Tibial artery (tissue), 4 donors: ENCODE results near the gene RSPRY1.

Experiments
- DNase-seq, 2 donors: peaks; one replicate each; pipeline ENCODE4 v3.0.0-alpha.2; 2019
- H3K27ac ChIP-seq, 2 donors: fragments of 200-600 bp; sonication (generic) in 1 of 2; 1 replicate in 1 of 2; 2 replicates in 1 of 2; pipeline ENCODE4 v1.5.1; 2018 to 2019; ENCODE audit warnings: mild to moderate bottlenecking in 1 of 2
- H3K27me3 ChIP-seq, 2 donors: fragments of 200-600 bp; sonication (generic) in 1 of 2; one replicate each; pipeline versions ENCODE4 v1.5.1 to v1.6.0; 2016 to 2019
- H3K36me3 ChIP-seq, 3 donors: fragments of 200-600 bp; sonication (generic) in 2 of 3; one replicate each; pipeline ENCODE4 v1.5.1; 2016 to 2019; ENCODE audit warnings: mild to moderate bottlenecking in 2 of 3
- H3K4me1 ChIP-seq, 4 donors: fragments of 200-600 bp; sonication (generic) in 2 of 4; 1 replicate in 3 of 4; 2 replicates in 1 of 4; pipeline ENCODE4 v1.5.1; 2016 to 2019
- H3K4me3 ChIP-seq, 2 donors: fragments of 200-600 bp; sonication (generic) in 1 of 2; 1 replicate in 1 of 2; 2 replicates in 1 of 2; pipeline ENCODE4 v1.5.1; 2018 to 2019; ENCODE audit warnings: mild to moderate bottlenecking in 2 of 2
- H3K9me3 ChIP-seq, 3 donors: fragments of 200-600 bp; sonication (generic) in 1 of 3; one replicate each; pipeline ENCODE4 v1.5.1; 2016 to 2019
- intact Hi-C: fragments of 100-400 bp; cut with DNase I; formaldehyde crosslinking; loops from one replicate; pipeline ENCODE4 v1.15.0; 2023; ENCODE audit warnings: low total_unique reads
- TF ChIP-seq, protein P1 (sequence below), 2 experiments: fragments of 200-600 bp in 1 of 2; fragments of 450-650 bp in 1 of 2; IDR thresholded peaks; one replicate each; pipeline ENCODE4 v1.5.1; 2017 to 2019; ENCODE audit warnings: antibody characterized with exemption in 2 of 2, mild to moderate bottlenecking in 1 of 2, moderate library complexity in 1 of 2

RSPRY1 gene

DNA sequence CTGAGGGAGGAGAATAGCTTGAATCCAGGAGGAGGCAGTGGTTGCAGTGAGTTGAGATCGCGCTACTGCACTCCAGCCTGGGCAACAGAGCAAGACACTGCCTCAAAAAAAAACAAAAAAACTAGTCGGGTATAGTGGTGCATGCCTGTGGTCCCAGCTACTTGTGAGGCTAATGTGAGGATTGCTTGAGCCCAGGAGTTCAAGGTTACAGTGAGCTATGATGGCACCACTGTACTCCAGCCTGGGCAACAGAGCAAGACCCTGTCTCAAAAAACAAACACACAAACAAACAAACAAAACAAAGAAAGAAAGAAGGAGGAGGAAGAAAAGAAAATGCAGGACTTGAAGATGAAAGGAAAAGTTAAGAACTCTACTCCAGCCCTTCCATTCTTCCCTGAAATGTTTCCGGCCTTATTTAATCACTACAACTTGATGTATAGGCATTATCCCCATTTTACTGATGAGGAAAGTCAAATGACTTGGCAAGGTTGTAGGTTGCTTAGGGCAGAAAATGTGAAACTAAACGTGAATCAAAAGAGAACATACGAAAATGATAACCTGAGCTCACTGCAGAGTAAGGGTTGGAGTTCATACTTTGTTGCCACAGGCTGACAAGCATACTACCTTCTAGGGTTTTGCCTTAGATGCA, 30.3 kb upstream of the RSPRY1 start:
- intact Hi-C loops: no loop called here

DNA sequence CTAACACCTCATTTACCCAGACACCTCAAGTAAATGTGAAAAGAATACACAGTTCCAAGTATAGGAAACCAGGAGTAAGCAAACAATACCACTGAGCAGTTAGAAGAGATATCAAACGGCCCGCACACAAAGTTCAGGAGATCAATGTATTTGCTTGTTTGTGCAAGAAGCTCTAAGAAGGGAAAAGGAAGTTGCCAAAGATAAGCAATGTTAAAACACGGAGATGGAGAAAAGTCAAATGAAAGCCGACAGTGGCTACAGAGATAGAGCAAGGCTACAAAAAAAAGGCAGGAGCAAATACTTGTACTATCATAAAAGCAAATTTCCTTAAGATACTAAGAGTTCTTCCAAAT, 29.8 kb upstream of the RSPRY1 start:
- H3K27ac ChIP-seq: no peak overlapping the region
- H3K27me3 ChIP-seq: no peaks in the 10 kb centered on the region
- H3K4me1 ChIP-seq: no peaks in the 10 kb centered on the region
- no peak overlapping the region for H3K4me3 ChIP-seq
- TF ChIP-seq, protein P1, sequence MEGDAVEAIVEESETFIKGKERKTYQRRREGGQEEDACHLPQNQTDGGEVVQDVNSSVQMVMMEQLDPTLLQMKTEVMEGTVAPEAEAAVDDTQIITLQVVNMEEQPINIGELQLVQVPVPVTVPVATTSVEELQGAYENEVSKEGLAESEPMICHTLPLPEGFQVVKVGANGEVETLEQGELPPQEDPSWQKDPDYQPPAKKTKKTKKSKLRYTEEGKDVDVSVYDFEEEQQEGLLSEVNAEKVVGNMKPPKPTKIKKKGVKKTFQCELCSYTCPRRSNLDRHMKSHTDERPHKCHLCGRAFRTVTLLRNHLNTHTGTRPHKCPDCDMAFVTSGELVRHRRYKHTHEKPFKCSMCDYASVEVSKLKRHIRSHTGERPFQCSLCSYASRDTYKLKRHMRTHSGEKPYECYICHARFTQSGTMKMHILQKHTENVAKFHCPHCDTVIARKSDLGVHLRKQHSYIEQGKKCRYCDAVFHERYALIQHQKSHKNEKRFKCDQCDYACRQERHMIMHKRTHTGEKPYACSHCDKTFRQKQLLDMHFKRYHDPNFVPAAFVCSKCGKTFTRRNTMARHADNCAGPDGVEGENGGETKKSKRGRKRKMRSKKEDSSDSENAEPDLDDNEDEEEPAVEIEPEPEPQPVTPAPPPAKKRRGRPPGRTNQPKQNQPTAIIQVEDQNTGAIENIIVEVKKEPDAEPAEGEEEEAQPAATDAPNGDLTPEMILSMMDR (IDR thresholded peaks at IDR 0.05): no peak
- H3K9me3 ChIP-seq: no peaks in the 10 kb centered on the region
- H3K36me3 ChIP-seq: peaks cover 56 to 90% (median 79%) of the 10 kb centered on the region in 3 donors
- no peak for DNase-seq
- intact Hi-C loops: no loop called here

More for the DNA sequence above, 30.3 kb upstream of the RSPRY1 start:
- DNase-seq: no peak
- H3K9me3 ChIP-seq: no peaks in the 10 kb centered on the region
- H3K4me3 ChIP-seq: no peak overlapping the region
- H3K27ac ChIP-seq: no peak overlapping the region
- no peaks in the 10 kb centered on the region for H3K27me3 ChIP-seq
- H3K36me3 ChIP-seq: peaks cover 56 to 94% (median 74%) of the 10 kb centered on the region in 3 donors
- H3K4me1 ChIP-seq: no peaks in the 10 kb centered on the region
- TF ChIP-seq, protein P1 (IDR thresholded peaks at IDR 0.05): no peak

- H3K27ac ChIP-seq: no peak overlapping the region
- H3K9me3 ChIP-seq: no peaks in the 10 kb centered on the region
- no peak overlapping the region for H3K4me3 ChIP-seq
- H3K4me1 ChIP-seq: no peaks in the 10 kb centered on the region
- no peaks in the 10 kb centered on the region for H3K27me3 ChIP-seq
- no peak for DNase-seq
- H3K36me3 ChIP-seq: peaks cover 60 to 93% (median 84%) of the 10 kb centered on the region in 3 donors
- TF ChIP-seq, protein P1 (IDR thresholded peaks at IDR 0.05): no peak
- intact Hi-C loops: no loop called here
These were observed 28.6 kb upstream of the RSPRY1 start for GRCh38 chr16:57157533-57157932.

GRCh38 chr16:57159447-57159846, 26.7 kb upstream of the RSPRY1 start:
- H3K36me3 ChIP-seq: peaks cover 59 to 93% (median 82%) of the 10 kb centered on the region in 3 donors
- no peak overlapping the region for H3K27ac ChIP-seq
- intact Hi-C loops: no loop called here
- no peak for DNase-seq
- no peaks in the 10 kb centered on the region for H3K9me3 ChIP-seq
- H3K4me1 ChIP-seq: no peaks in the 10 kb centered on the region
- no peak overlapping the region for H3K4me3 ChIP-seq
- H3K27me3 ChIP-seq: no peaks in the 10 kb centered on the region
- TF ChIP-seq, protein P1 (IDR thresholded peaks at IDR 0.05): no peak

GRCh38 chr16:57163842-57164241, 22.3 kb upstream of the RSPRY1 start:
- no peak overlapping the region for H3K4me3 ChIP-seq
- no peaks in the 10 kb centered on the region for H3K9me3 ChIP-seq
- H3K27me3 ChIP-seq: no peaks in the 10 kb centered on the region
- no peak for DNase-seq
- no peak overlapping the region for H3K27ac ChIP-seq
- H3K36me3 ChIP-seq: peaks cover 41 to 76% (median 66%) of the 10 kb centered on the region in 3 donors
- TF ChIP-seq, protein P1 (IDR thresholded peaks at IDR 0.05): no peak
- H3K4me1 ChIP-seq: no peaks in the 10 kb centered on the region
- intact Hi-C loops: no loop called here
